Astrocyte (in vitro differentiated cells and primary cell): ENCODE data around the gene CLVS2. TPM values are rescaled to one million over a fixed set of nuclear protein-coding genes. Genes with fewer than 3 reads are reported as not detected.

Experiments
- DNase-seq: peaks from one replicate; pipeline ENCODE4 v3.0.0-alpha.2; 2010; ENCODE audit warnings: low read depth
- FAIRE-seq: peaks from 2 replicates; lab custom pipeline; 2011; peaks lifted over from hg19 to GRCh38; lab: Jason Lieb, UNC
- H2AFZ ChIP-seq: 2 replicates; pipeline ENCODE4 v1.6.0; 2012; ENCODE audit warnings: low read depth, low read length, inconsistent platforms
- H3K27ac ChIP-seq: 2 replicates; pipeline ENCODE4 v1.5.1; 2011; ENCODE audit warnings: low read depth, low read length, inconsistent platforms
- H3K27me3 ChIP-seq: 2 replicates; pipeline ENCODE4 v1.6.0; 2011; ENCODE audit warnings: low read length, inconsistent platforms; ENCODE audit not compliant: insufficient read depth
- H3K36me3 ChIP-seq: 2 replicates; pipeline ENCODE4 v1.5.1; 2011; ENCODE audit warnings: low read length, inconsistent platforms; ENCODE audit not compliant: insufficient read depth
- H3K4me1 ChIP-seq: 2 replicates; pipeline ENCODE4 v1.5.1; 2011; ENCODE audit warnings: low read length, inconsistent platforms; ENCODE audit not compliant: insufficient read depth
- H3K4me2 ChIP-seq: 2 replicates; pipeline ENCODE4 v1.6.0; 2012; ENCODE audit warnings: low read length, inconsistent platforms
- H3K4me3 ChIP-seq: 2 replicates; pipeline ENCODE4 v1.5.1; 2011; ENCODE audit warnings: low read depth, mild to moderate bottlenecking, low read length, inconsistent platforms; ENCODE audit not compliant: insufficient read depth
- H3K79me2 ChIP-seq: 2 replicates; pipeline ENCODE4 v1.6.0; 2012; ENCODE audit warnings: mild to moderate bottlenecking, low read length, inconsistent platforms; ENCODE audit not compliant: insufficient read depth
- H3K9ac ChIP-seq: 2 replicates; pipeline ENCODE4 v1.6.0; 2012; ENCODE audit warnings: mild to moderate bottlenecking, low read length, inconsistent platforms
- H3K9me3 ChIP-seq: 2 replicates; pipeline ENCODE4 v1.5.1; 2012; ENCODE audit warnings: low read depth, mild to moderate bottlenecking, low read length, inconsistent platforms; ENCODE audit not compliant: insufficient read depth
- H4K20me1 ChIP-seq: 2 replicates; pipeline ENCODE4 v1.6.0; 2012; ENCODE audit warnings: low read length, inconsistent platforms; ENCODE audit not compliant: insufficient read depth
- H3K27ac Mint-ChIP-seq: one replicate; pipeline ENCODE4 v1.8.0; 2021; ENCODE audit warnings: mild to moderate bottlenecking, mixed read lengths; ENCODE audit not compliant: unreplicated experiment
- H3K27me3 Mint-ChIP-seq: one replicate; pipeline ENCODE4 v1.8.0; 2021; ENCODE audit warnings: low read depth, mixed read lengths; ENCODE audit not compliant: unreplicated experiment
- H3K36me3 Mint-ChIP-seq: one replicate; pipeline ENCODE4 v1.8.0; 2021; ENCODE audit warnings: low read depth, mixed read lengths; ENCODE audit not compliant: unreplicated experiment
- H3K4me1 Mint-ChIP-seq: one replicate; pipeline ENCODE4 v1.8.0; 2021; ENCODE audit warnings: low read depth, mixed read lengths; ENCODE audit not compliant: unreplicated experiment
- H3K4me3 Mint-ChIP-seq: one replicate; pipeline ENCODE4 v1.8.0; 2021; ENCODE audit warnings: mild to moderate bottlenecking, moderate library complexity, mixed read lengths; ENCODE audit not compliant: unreplicated experiment
- H3K9me3 Mint-ChIP-seq: one replicate; pipeline ENCODE4 v1.8.0; 2021; ENCODE audit warnings: mild to moderate bottlenecking, mixed read lengths; ENCODE audit not compliant: unreplicated experiment
- EZH2 ChIP-seq: IDR thresholded peaks from 2 replicates; pipeline ENCODE4 v1.6.1; 2012; ENCODE audit warnings: mild to moderate bottlenecking, low read length, inconsistent platforms; ENCODE audit not compliant: insufficient read depth
- total RNA-seq: library from RNA; stranded (reverse); gene quantifications from 2 replicates; pipeline ENCODE4 v1.2.1, GENCODE V29; 2021
- TF ChIP-seq, protein P1 (sequence below): IDR thresholded peaks from 2 replicates; pipeline ENCODE4 v1.5.1; 2011; ENCODE audit warnings: low read depth, mild to moderate bottlenecking, inconsistent platforms, low read length, moderate library complexity; ENCODE audit not compliant: insufficient read depth

Gene CLVS2
- total RNA-seq, 1 donor from 2014 or later = not detected

DNA sequence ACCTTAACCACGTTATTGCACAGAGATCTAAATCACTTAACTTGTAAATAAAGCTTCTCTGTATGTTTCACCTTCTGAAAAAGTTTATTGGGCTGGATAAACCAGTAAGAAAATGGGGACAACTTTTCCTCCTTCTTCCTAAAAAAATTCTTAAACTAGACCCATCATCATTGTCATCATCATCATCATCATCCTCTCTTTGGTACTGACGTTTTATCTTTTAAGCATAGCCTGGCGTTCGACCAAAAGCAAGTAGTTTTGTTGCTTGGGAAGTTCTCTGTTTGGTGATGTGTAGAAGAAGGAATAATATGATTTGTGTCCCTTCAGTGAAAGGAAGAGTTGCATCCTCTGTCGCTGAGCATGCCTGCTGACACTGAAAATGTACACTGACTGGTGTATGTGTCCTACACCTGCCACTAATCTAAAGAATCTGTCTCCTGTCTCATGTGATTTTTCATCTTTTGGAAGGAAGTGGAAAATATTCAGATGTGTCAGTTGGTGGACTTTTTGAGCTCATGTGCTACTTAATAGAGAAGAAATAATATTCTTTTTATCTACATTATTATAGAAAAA, 2.5 kb downstream of the CLVS2 start:
- Histone ChIP-seq H3K9me3 (no peaks in the 10 kb centered on the region), H3K9ac (no peak overlapping the region), H3K27me3 (peaks cover 25% of the 10 kb centered on the region), H3K4me1 (no peaks in the 10 kb centered on the region), H3K4me2 (no peak overlapping the region), H3K4me3 (no peak overlapping the region), H3K79me2 (no peaks in the 10 kb centered on the region), H2AFZ (no peak overlapping the region), H4K20me1 (no peaks in the 10 kb centered on the region), H3K27ac (no peak overlapping the region), H3K36me3 (no peaks in the 10 kb centered on the region)
- DNase-seq (no peak), FAIRE-seq (no peak)
- Mint-ChIP-seq H3K27ac (no peak overlapping the region), H3K36me3 (peaks cover 2% of the 10 kb centered on the region), H3K9me3 (no peaks in the 10 kb centered on the region), H3K27me3 (peaks cover 48% of the 10 kb centered on the region), H3K4me3 (no peak overlapping the region), H3K4me1 (no peaks in the 10 kb centered on the region)
- TF ChIP-seq, protein P1, sequence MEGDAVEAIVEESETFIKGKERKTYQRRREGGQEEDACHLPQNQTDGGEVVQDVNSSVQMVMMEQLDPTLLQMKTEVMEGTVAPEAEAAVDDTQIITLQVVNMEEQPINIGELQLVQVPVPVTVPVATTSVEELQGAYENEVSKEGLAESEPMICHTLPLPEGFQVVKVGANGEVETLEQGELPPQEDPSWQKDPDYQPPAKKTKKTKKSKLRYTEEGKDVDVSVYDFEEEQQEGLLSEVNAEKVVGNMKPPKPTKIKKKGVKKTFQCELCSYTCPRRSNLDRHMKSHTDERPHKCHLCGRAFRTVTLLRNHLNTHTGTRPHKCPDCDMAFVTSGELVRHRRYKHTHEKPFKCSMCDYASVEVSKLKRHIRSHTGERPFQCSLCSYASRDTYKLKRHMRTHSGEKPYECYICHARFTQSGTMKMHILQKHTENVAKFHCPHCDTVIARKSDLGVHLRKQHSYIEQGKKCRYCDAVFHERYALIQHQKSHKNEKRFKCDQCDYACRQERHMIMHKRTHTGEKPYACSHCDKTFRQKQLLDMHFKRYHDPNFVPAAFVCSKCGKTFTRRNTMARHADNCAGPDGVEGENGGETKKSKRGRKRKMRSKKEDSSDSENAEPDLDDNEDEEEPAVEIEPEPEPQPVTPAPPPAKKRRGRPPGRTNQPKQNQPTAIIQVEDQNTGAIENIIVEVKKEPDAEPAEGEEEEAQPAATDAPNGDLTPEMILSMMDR = no peak
- no peak for TF ChIP-seq EZH2

DNA sequence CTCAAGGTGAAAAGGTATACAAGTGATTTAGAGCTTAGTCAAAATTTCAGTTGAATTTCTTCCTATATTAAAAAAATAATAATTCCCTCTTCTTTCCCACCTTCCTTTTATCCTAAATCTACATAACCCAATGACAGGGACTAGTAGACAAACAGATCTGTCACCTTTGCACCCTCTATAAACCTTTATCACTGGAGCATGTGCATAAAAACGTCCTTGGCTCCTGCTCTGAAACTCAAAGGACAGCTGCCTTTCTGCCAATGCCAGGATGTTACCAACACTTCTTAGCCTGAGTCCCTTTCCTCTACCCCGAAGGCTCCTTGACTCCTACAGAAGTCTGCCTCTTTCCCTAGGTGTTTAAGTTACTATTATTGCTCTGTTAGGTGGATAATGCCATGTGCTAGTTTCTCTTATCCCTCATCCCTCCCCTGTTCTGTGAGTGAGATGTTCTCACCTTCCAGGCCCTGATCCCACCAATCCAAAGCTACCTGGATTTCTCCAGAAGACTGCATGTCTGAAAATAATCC, 4.3 kb downstream of the CLVS2 start:
- H3K4me3 ChIP-seq = no peak overlapping the region
- H3K27ac ChIP-seq = no peak overlapping the region
- H3K4me2 ChIP-seq = no peak overlapping the region
- Mint-ChIP-seq H3K36me3 (peaks cover 2% of the 10 kb centered on the region), H3K27ac (no peak overlapping the region), H3K27me3 (peaks cover 37% of the 10 kb centered on the region), H3K4me1 (no peaks in the 10 kb centered on the region), H3K9me3 (no peaks in the 10 kb centered on the region), H3K4me3 (no peak overlapping the region)
- no peaks in the 10 kb centered on the region for H3K36me3 ChIP-seq
- FAIRE-seq = no peak
- H3K79me2 ChIP-seq = no peaks in the 10 kb centered on the region
- no peak overlapping the region for H3K9ac ChIP-seq
- no peak overlapping the region for H2AFZ ChIP-seq
- TF ChIP-seq EZH2 = no peak
- TF ChIP-seq, protein P1 = no peak
- no peaks in the 10 kb centered on the region for H3K4me1 ChIP-seq
- no peaks in the 10 kb centered on the region for H4K20me1 ChIP-seq
- H3K9me3 ChIP-seq = no peaks in the 10 kb centered on the region
- DNase-seq = no peak
- H3K27me3 ChIP-seq = peaks cover 17% of the 10 kb centered on the region

DNA sequence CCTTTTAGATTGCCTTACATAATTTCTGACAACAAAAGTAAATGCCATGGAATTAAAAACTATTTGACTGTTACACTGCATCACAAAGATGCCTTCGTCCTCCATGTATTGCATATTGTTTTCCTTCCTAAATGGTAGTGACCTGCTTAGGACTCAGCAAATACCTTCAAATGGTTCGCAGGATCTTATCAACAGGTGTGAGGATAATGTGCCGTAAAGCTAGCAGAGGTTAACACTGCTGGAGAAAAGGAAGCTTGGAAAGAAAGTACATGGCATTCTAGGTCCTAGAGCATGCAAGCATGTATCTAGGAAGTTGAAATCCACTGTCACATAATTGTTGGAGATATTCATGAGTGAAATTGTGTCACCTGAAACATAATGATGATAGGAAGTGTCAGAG, 5.5 kb downstream of the CLVS2 start:
- Mint-ChIP-seq H3K4me1 (no peaks in the 10 kb centered on the region), H3K27me3 (peaks cover 34% of the 10 kb centered on the region), H3K36me3 (peaks cover 2% of the 10 kb centered on the region), H3K4me3 (no peak overlapping the region), H3K27ac (no peak overlapping the region), H3K9me3 (no peaks in the 10 kb centered on the region)
- Histone ChIP-seq H3K36me3 (no peaks in the 10 kb centered on the region), H2AFZ (no peak overlapping the region), H3K27me3 (peaks cover 11% of the 10 kb centered on the region), H3K27ac (no peak overlapping the region), H3K4me3 (no peak overlapping the region), H3K4me2 (no peak overlapping the region), H3K79me2 (no peaks in the 10 kb centered on the region), H3K4me1 (no peaks in the 10 kb centered on the region), H3K9ac (no peak overlapping the region), H3K9me3 (no peaks in the 10 kb centered on the region), H4K20me1 (no peaks in the 10 kb centered on the region)
- FAIRE-seq (no peak), DNase-seq (no peak)
- no peak for TF ChIP-seq EZH2
- TF ChIP-seq, protein P1 = no peak
